Superior temporal gyrus (tissue), 1 donor: ENCODE results near the gene MARCO.

Experiments used
- DNase-seq: peaks from one replicate; pipeline ENCODE4 v3.0.0-alpha.2; 2016; ENCODE audit errors: extremely low spot score

The MARCO gene, protein sequence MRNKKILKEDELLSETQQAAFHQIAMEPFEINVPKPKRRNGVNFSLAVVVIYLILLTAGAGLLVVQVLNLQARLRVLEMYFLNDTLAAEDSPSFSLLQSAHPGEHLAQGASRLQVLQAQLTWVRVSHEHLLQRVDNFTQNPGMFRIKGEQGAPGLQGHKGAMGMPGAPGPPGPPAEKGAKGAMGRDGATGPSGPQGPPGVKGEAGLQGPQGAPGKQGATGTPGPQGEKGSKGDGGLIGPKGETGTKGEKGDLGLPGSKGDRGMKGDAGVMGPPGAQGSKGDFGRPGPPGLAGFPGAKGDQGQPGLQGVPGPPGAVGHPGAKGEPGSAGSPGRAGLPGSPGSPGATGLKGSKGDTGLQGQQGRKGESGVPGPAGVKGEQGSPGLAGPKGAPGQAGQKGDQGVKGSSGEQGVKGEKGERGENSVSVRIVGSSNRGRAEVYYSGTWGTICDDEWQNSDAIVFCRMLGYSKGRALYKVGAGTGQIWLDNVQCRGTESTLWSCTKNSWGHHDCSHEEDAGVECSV

DNA sequence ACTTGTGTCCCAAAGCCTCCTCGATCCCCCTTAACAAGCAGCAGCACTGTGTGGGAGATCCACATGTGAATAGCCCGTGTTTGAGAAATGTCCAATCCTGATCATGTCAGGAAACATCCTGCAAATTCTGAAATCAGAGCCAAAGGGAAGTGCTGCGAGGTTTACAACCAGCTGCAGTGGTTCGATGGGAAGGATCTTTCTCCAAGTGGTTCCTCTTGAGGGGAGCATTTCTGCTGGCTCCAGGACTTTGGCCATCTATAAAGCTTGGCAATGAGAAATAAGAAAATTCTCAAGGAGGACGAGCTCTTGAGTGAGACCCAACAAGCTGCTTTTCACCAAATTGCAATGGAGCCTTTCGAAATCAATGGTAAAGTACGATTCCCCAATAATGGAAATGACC is at the start of gene MARCO:
TSS of gene MARCO (plus strand) at position 164 of the 400 bp plus-strand sequence. CDS start at position 271, 107 bp downstream.
- DNase-seq: no peak

DNA sequence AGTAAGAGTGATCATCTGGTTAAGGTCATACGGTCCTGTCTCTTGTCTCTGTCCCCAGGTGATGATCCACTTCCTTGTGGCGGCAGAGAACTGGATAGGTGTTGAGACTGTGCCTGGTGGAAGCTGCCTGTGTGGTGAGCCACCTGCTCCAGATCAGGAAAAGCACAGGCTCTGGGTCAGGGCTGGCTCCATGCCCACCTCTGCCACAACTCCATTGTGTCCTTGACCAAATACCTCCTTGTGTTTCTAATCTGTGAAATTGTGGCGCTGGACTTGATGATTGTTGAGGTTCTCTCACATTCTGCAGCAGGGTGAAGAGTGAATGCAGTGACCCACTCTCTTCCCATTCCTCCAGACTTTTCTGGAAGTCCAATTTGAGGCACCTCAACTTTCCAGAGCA is 48.9 kb upstream of the MARCO start:
- no peak for DNase-seq

DNA sequence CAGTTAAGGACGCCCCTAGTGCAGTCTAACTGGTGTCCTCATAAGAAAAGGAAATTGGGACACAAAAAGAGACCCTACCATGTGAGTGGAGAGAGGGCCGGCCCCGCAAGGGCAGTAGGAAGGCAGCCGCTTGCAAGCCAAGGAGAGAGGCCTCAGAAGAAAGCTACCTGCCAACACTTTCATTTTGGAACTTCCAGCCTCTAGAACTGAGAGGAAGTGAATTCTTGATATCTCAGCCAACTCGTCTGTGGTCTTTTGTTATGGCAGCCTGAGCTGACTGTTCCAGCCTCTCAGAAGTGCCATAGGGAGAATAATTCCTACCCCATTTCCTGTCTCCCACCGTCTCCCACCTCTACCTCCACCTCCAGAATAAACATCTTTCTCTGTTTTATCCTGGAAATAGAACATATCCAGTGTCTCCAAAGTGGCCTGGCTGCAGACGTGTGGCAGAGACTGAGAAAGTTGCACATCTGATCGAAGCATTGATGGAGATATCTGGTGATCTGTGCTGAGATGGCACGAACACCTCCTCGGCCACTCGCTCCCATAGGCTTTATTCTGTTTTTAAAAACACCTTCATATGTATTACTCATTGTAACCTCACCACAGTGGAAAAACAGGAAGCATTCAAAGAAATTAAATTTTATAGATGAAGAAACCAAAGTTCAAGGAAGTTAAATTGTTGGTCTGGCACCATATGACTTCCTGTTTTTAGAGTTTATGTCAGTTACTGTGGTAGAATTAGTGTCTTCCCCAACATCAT is 39.5 kb upstream of the MARCO start:
- DNase-seq: no peak

DNA sequence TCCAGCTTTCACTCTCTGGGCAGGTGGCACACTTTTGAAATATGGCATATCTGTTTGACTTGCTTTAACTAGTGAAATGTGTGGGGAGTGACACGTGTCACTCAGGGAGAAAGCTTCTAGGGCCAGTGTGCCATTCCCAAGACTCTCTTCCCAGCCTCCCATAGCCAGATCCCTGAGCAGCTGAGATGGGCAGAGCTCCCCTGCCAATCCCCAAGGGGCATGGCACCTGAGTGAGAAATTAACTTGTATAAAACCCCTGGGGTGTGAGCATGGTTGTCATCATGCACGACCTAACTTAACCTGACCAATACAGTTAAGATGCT is 39.0 kb upstream of the MARCO start:
- no peak for DNase-seq

DNA sequence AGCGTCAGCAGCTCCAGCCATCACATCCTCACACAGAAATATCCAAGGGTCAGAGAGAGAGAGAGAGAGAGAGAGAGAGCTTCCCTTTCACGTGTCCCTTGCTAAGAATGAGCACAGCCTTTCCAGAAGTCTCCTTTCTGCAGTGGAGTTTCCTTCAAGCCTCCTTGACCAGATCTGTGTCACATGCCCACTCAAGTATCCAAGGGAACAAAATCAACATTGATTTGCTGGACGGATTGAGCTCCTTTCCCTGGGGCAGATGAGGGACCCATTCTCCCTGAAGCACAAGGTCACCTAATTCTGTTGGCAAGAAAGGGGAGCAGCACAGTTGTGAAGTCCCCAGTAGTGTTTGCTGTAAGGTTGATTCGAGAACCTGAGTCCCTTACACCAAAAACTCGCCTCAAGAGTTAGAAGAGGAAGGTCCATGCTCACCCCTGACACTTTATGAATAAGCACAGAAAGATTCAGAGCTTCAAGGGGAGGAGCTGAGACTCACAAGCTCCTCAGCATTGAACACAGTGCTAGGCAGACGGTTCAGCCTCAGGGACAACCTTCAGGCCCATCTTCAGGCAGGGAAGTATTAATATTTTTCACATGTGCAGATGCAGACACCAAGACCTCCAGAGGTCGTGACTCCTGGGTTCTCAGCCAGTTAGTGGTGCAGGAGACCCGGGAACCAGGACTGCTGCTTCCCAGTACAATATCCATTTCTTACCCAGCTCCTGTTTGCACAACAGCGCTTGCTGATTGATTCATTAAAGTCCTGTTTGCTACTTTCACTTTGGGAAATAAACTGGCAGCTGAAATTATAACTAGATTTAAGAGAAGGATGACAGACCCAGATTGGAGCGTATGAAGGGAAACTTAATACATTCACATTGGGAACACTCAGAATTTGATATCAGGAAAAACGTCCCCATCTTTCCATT is 38.2 kb upstream of the MARCO start:
- no peak for DNase-seq

DNA sequence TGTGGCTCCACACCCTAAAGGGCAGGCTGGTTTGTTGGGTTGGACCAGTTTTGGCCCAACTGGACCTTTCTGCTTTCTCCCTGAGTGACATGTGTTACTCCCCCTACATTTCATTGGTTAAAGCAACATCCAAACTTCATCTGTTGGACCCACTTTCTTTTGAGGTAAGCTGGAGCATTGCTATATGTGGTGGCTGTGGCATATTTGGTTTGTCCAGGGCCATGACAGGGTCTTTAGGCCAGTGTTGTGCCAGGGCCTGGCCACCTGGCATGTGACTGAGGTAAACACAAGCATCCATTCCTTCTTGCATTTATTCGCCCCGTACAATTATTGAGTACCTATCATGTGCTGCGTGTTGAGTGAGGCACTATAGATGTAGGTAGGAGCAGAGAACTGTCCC is 36.8 kb upstream of the MARCO start:
- DNase-seq: no peak

DNA sequence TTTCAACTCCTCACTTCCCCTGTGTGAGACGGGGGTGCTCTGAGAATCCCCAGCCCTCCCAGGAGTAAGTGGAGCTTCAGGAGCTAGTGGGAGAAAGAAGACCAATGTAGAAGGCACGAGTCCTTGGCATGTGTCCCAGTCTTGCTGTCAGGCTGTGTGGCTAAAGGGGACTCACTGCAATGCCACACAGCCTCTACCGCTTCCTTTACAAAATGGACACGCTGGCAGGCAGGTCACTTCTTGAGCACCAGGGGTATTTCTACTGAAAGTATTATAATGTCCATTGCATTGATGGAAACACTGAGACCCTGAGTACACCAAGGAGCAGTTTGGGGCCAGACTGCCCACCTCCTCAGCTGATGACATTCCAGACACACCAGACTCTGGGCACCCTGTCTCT is 35.8 kb upstream of the MARCO start:
- DNase-seq: no peak

DNA sequence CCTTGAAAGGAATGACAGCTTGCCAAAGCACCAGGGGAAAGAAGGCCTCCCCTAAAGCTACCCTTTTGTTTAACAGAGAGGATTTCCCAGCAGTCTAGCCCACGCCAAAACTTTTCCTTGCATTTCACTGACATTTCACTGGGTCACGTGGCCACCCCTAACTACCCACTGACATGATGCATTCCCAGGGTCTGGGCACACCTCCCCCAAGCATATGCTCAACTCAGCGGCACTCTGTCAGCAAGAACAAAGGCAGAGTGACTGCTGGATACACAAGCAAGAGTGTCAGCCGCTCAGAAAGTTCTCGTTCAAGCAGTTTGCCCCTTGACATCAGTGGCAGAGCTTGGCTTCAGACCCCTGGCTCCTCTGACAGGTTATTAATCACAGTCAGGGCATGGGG is 34.2 kb upstream of the MARCO start:
- no peak for DNase-seq

DNA sequence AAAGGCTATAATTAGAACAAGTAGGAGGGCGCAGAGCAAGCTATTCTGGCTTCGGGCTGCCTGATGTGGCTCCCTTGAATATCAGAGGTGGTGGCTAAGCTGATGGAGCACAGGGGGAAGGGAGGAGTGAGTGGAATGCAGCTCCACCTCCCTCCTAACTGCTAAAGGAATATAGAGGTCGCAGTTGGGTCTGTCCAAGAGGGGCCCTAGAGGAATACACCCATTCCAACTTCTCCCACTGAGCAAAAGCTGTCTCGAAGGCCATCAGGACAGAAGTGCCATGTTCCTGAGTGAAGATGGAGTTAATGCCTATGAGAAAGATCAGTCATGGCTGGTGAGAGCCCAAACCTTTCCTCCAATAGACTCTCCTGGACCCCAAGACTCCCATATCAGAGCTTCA is 32.8 kb upstream of the MARCO start:
- no peak for DNase-seq

DNA sequence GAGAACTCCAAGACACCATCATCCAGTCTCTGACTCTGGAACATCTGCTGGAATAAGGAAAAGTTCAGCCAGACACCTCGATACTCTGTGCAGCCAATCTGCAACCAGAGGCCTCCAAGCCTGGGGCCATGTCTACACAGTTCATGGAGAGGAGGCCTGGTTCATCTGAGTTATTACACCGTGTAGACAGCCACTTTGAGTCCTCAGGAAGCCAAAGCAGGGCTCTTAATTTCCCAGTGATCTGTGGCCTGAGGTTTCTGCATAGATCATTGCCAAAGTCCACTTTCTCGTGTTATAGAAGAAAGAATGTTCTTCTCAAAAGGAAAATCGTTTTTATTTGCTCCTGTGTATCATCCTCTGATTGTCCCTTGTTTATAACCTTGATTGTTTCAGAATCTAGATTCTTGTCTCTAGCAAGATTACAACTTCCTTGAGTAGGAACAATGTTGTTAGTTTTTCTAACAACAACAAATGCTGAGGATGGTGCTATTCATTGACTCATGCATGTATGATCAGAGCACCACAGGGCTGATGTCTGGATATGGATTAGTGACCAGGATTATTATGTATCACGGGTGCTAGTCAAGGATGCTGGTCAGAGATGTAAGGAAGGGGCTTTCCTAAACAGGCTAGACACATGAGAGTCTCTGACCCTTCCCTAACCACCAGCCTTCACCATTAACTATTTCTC is 30.7 kb upstream of the MARCO start:
- no peak for DNase-seq

DNA sequence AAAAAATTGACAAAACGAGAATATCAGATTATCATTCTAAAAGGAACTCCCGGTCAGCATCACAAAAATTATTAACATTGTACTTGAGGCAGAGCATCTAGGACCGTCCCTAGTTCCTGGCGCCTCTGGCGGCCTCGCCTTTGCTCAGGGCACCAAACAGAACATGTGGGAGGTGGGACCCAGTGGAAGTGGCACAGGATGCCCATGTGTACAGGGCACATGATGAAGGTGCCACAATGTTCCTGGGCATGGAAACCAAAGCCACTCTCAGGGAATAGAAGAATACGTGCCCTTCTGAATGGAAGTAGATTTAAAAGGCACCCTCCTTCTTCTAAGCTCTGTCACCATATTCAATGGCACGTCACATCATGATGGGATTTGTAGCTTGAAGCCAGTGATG is 30.1 kb upstream of the MARCO start:
- DNase-seq: no peak

DNA sequence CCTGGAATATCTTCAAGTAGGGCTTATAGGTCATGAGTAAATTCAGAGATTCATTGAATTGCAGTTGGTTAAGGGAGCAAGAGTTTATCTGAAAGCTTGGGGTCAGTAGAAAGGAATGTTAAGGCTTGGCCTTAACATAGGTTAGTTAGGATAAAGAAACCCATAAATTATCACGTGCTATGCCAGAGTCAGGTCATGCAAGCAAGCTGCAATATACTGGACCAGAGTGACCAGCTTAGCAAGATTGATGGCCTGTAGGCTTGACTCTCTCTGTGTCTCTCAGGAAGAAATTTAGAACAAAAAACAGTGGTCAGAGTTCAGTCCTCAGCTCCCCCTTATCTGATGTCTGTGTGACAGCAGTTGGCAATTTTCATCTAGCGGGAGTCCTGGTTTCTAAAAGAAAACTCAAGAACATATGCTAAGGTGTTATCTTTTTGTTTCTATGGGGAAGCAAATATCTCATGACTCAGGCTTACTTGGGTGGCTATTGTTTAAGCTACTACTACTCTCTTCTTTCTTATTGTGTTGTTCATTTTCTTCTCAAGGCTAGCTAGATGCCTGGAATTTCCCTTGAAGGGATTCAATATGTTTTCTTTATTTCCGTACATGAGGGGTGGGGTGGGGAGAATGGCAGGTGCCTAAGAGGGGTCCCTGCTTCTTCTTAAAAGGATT is 28.7 kb upstream of the MARCO start:
- DNase-seq: no peak

DNA sequence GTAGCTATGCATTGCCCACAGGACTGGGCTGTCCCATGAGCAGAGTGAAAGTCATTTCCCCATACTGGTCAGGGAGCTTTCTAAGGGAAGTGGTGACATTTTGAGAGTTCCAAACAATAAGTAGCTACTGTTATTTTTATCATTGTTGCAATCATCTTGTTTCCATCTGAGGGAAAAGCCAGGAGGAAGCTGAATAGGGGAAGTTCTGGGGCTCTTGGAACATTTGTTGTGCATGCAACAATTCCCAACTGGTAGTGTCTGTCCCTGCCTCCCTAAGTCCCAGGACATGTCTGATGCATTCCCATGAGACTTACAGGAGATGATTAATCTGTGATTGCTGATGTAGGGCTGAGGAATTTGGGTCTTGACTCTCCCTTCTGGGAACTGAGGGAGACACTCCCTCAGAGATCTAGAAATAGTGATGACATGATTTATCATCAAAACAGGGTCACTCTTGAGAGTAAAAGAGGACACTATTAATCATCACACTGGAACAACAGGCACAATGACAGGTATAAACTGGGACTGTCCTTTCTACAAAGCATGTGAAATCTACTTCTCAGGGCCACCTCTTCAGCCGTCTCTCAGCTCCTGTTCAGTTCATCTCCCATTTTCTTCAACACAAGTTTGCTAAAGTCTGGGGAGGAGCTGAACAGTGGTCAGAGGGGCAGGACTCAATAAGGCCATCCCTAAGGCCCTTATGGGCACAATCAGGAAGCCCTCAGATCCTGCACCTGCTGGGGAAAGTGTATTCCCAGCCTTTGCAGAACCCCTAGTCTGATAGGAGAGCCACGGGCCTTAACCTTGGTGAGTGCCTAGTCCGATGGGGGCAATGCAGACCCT is 28.0 kb upstream of the MARCO start:
- DNase-seq: no peak

DNA sequence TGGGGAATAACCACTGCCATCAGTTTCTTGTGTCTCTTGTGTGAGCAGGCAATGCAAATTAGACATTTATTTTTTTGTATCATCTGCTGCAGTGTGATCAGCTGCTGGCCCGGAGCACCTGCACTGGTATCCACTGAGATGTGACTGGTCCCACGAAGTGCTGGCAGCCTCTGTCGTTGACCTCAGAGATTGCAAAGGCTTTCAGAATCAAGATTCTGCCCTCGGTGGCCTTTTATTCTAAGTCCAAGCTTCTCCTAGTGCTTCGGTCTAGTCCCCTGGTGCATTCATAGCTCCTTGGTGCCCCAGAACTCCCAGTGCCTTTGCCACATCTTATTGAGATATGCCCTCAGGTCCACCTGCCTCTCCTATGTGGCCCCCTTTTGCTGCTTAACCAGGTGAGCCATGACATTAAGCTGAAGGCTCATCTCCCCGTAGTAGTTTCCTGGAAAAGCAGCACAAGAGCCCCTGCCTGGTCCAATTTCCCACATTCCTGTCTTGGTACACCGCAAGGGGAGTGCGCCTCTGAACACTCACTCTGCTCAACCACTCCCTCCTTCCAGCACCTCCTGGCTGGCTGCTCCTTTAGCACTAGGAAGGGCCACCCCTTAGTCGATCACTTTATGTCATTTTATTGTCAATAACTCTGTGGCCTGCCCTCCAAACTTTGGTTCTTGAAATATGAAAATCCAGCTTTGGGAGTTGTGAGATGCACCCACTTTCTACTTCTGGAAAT is 27.1 kb upstream of the MARCO start:
- no peak for DNase-seq

DNA sequence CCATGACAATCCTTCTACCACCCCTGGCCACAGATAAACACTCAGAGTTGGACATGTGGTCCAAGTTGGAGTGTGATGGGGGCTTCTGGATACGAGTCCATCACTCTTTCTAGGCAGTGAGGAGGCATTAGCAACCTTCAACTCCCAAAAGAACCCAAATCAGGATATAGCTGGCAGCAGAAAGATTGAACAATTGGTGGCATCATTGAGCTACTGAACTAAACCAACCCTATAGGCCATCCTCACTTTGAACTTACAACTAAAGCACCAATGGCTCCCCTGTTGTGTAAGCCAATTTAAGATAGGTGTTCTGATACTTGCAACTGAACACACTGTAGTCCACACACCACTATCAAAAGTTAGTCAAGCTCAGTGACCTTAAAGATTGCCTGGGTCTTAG is 24.0 kb upstream of the MARCO start:
- DNase-seq: no peak

DNA sequence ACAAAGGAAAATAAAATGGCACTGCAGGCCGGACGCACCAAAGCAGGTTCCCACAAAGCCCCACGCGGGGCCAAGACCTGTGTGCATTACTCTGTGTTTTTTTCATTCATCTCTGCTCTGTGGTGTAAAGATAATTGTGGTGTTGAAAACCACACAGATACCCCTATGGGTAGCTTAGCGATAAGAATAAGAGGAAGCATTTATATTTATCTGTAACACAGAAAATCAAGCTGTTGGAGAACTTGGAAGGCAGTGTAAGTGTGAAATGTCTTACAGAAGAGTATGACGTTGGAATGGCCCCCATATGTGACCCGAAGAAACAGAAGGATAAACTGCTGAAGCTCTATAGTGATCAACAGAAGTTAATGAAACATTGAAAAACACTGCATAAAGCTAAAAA is 20.3 kb upstream of the MARCO start:
- no peak for DNase-seq

DNA sequence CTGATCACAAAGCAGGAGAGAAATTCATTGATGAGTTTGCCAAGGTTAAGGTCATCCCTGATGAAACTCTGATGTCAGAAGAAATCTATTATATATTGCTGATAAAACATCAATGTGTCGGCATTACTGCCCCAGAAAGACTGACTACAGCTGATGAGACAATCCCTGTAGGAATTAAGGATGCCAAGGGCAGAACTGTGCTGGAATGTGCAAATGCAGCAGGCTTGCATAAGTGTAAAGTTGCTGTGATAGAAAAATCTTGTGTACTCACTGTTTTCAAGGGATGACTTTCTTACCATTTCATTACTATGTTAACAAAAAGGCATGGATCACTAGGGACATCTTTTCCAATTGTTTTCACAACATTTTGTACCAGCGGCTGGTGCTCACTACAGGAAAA is 19.7 kb upstream of the MARCO start:
- DNase-seq: no peak

DNA sequence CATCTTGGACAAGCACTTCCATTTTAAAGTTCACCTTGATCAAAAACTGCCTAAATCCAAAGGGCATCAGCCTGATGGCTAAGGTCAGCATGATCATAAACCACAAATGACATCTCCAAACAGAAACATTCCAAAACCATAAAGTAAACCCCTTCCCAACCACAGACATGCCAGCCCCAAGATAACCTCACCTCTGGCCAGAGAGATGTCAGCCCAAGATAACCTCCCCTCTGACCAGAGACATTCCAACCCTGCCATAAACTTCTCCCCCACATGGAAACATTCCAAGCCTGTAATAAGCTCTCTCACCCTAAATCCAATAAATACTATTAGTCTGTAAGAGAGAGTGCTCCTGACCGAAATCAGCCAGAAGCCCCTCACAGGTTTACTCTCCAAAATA is 18.6 kb upstream of the MARCO start:
- no peak for DNase-seq

DNA sequence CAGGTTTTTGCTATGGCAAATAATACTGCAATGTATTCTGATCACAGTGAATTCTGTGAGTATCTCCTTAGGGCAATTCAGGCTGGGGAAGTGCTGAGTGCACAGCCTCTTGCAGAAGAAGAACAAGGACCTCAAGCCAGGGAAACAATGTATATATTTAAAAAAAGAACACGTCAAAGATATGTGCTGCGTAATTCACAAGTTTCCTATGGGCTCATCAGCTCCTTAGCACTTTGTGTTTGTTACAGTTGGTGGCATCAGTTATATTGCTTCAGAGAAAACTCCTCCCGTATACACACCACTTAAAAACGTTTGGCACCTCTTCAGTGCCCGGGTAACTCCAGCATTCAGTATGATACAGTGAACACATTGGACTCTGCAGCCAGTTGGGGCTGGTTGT is 16.5 kb upstream of the MARCO start:
- DNase-seq: no peak
